GM12864 (cell line): ENCODE measurements around the gene NSD1.

ENCODE experiments used
- DNase-seq: peaks from one replicate; pipeline ENCODE4 v3.0.0-alpha.2; 2011; ENCODE audit warnings: low read depth
- H3K4me3 ChIP-seq: 2 replicates; pipeline ENCODE4 v1.5.1; 2011; ENCODE audit warnings: mild to moderate bottlenecking, low read depth, low read length, control low read depth
- TF ChIP-seq, protein P1 (sequence below): IDR thresholded peaks from 2 replicates; pipeline ENCODE4 v1.5.1; 2011; ENCODE audit warnings: low read depth, mild to moderate bottlenecking, moderate library complexity, low read length, control low read depth, inconsistent platforms; ENCODE audit errors: missing control alignments

Gene NSD1

DNA sequence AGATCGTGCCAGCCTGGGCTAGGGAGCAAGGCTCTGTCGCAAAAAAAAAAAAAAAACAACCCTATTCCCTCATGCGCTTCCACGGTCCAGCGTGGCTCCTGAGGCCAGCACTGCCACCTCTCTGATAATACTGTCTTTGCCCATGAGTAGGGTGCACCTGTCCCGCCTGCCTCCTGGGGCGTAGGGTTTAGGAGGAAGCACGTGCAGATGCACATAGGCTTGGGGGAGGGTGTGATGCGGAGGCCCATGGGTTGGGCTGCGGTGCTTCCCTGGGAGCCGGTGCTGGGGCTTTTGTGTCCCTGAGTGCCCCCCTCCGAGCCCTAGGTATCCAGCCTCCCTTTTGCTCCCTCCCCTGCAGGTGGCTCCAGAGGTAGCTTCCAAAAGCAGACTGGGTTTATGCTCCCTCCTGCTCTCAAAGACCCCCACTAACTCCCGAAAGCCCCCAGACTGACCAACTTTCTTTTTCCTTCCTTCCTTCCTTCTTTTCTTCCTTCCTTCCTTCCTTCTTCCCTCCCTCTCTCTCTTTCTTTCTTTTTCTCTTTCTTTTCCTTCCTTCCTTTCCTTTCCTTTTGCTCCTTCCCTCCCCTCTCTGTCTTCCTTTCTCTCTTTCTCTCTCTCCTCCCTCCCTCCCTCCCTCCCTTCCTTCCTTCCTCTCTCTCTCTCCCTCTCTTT, 34.0 kb upstream of the NSD1 start:
- TF ChIP-seq, protein P1, sequence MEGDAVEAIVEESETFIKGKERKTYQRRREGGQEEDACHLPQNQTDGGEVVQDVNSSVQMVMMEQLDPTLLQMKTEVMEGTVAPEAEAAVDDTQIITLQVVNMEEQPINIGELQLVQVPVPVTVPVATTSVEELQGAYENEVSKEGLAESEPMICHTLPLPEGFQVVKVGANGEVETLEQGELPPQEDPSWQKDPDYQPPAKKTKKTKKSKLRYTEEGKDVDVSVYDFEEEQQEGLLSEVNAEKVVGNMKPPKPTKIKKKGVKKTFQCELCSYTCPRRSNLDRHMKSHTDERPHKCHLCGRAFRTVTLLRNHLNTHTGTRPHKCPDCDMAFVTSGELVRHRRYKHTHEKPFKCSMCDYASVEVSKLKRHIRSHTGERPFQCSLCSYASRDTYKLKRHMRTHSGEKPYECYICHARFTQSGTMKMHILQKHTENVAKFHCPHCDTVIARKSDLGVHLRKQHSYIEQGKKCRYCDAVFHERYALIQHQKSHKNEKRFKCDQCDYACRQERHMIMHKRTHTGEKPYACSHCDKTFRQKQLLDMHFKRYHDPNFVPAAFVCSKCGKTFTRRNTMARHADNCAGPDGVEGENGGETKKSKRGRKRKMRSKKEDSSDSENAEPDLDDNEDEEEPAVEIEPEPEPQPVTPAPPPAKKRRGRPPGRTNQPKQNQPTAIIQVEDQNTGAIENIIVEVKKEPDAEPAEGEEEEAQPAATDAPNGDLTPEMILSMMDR = no peak
- DNase-seq = no peak
- no peak overlapping the region for H3K4me3 ChIP-seq

DNA sequence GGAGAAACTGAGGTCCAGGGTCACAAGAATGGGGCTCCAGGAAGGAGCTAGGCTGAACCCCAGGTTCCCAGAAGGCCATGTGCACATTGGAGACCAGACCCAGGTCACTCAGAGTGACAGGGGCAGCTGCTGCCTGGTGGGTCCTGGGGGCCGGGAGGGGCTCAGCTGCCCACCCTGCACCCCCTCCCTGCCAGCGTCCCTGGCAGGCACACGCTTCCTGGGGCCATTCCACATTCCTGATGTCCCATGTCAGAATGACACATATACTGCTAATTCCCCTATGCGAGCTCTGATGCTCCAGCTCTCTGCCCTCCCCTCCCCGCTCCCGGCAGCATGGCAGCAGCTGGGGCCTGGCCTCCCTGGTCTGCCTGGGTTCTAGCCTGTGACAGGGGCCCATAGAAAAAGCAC, 32.9 kb upstream of the NSD1 start:
- no peak overlapping the region for H3K4me3 ChIP-seq
- no peak for DNase-seq
- TF ChIP-seq, protein P1 = no peak

DNA sequence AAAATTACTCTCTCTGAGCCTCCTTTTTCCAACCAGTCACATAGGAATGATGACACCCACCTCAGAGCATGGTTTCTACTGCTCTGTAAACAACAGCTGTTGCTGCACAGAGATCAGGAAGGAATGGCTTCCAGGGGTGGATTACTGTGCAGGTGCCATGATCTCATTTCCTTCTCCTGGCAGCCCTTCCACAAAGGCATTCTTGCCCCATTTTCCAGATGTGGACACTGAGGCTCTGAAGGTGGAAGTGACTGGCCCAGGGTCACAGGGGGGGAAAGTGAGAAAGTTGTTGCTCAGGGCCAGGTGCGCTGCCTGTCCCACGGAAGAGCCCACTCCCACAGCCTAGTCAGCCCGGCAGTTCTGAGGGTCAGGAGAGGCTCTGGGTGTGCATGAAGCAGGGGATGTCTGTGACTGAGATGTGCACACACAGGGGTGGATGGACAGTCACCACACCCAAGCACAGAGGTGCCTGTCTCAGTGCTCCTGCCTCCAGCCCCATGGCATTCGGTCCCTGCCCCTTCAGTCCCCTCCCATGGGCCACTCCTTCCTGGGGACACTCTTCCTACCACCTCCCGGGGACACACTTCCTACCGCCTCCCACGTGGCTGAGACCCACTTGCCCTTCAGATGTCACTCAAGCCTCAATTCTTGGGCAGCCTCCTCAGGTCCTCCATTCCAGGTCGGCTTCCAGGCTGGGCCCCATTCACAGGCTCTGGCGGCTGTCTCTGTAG, 29.9 kb upstream of the NSD1 start:
- H3K4me3 ChIP-seq = no peak overlapping the region
- TF ChIP-seq, protein P1 = no peak
- no peak for DNase-seq

DNA sequence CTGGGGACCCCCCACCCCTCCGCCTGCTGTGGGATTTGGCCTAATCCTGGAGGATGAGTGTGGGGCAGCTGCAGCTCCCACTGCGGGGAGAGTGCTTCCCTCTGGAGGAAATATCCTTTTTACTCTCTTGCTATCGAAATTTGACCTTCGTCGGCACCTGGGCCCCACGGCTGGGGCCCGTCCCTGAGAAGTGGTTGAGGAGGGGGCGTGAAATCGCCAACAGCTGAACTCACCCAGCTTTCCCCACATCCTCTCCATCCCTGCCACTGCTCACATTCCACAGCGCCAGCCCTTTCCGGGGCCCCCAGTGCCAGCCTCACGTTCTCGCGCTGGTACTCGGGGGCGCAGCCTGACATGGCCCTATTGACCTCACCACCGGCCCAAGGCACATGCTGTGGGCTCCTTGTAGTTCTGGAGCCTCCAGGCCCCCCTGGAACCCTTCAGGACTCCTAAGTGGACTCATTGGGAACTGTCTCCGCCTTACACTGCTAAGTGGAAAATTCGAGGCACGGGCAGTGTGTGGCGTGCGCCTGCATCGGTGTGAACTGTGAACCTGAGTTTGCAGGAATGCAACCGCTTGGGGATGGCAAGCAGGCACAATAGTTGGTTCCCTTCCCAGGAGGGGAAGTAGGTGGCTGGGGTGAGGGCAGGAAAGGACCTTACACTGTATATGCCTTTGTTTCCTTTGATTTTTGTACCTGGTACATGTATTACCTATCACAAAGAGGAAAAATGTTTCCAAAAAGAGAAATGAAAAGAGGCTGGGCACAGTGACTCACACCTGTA, 27.7 kb upstream of the NSD1 start:
- TF ChIP-seq, protein P1 = no peak
- no peak overlapping the region for H3K4me3 ChIP-seq
- DNase-seq = no peak

DNA sequence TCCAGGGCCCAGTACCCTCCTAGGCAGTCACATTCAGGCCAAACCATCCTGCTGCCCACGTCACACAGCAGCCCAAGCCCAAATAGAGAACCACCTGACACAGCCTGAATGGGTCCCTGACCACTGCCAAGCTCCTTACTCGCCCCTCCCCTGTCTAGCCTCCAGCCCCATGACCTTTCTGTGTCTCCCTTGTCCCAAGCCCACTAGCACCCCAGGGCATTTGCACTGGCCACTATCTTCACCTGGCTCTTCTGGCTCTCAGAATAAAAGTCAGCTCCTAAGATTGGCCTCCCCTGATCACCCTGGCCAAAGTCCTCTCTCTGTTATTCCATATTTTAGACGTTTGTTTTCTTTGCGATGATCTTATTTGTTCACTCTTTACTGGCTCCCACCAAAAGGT, 26.4 kb upstream of the NSD1 start:
- no peak overlapping the region for H3K4me3 ChIP-seq
- TF ChIP-seq, protein P1 = no peak
- no peak for DNase-seq

DNA sequence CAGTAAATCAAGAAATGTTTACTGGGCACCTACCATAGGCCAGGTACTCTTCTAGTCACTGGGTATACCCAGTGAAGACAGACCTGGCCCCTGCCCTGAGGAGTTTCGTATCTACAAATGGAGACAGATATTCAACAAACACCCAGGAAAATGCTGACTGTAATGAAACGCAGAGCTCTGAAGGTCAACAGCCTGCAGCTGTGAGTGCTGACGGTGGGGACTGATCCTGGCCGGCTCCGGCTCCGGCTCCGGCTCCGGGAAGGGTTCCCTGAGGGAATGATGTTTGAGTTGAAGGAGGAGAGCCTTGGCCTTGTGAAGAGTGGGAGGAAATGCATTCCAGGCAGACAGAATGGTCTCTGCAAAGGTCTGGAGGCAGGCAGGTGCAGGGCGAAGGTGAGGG, 23.8 kb upstream of the NSD1 start:
- DNase-seq = no peak
- TF ChIP-seq, protein P1 = no peak
- no peak overlapping the region for H3K4me3 ChIP-seq
